SK-N-SH (cell line): ENCODE results near the gene TMEM69.

Source experiments
- EP300 ChIP-seq, 2 experiments: IDR thresholded peaks; 2 replicates each; pipeline versions ENCODE4 v1.4.0 to v1.6.1; 2012; ENCODE audit warnings: borderline replicate concordance in 1 of 2, low read depth in 1 of 2, low read length in 1 of 2
- TAF1 ChIP-seq: IDR thresholded peaks from 2 replicates; pipeline ENCODE4 v1.6.1; 2012; ENCODE audit warnings: low read depth, mild to moderate bottlenecking, low read length, moderate library complexity, borderline replicate concordance
- TF ChIP-seq, protein P1 (sequence below): IDR thresholded peaks from 2 replicates; pipeline ENCODE4 v1.6.1; 2012; ENCODE audit warnings: mild to moderate bottlenecking, low read depth, low read length, moderate library complexity
- TF ChIP-seq, protein P2 (sequence below): fragments of 200-600 bp; sonication (generic); IDR thresholded peaks from 2 replicates; pipeline ENCODE4 v1.6.1; 2017; ENCODE audit warnings: antibody characterized with exemption, mild to moderate bottlenecking, moderate library complexity

DNA sequence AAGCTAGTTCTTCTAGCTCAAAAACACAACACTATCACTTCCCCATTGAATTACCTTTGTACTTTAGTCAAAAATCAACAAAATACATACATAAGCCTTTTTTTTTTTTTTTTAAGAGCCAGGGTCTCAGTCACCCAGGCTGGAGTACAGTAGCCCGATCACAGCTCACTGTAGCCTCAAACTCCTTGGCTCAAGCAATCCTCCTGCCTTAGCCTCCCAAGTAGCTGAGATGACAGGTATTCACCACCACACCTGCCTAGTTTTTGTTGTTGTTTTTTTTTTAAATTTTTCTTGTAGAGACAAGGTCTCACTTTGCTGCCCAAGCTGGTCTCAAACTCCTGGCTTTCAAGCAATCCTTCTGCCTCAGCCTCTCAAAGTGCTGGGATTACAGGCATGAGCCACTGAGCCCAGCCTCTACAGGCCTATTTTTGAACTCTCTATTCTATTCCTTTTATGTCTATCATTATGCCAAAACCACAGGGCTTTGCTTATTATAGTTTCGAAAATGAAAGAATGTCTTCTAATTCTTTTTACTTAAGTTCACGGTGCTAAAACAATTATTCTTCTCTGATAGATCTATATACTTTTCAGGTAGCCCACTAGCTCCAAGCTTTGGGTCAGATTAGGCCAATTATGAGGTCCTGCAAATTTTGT is 31.3 kb upstream of the TMEM69 start:
- no peak for TF ChIP-seq EP300 (IDR thresholded peaks at IDR 0.05; ENCODE audit: borderline replicate concordance in 1 of 2, low read depth in 1 of 2, low read length in 1 of 2)
- TF ChIP-seq, protein P1, sequence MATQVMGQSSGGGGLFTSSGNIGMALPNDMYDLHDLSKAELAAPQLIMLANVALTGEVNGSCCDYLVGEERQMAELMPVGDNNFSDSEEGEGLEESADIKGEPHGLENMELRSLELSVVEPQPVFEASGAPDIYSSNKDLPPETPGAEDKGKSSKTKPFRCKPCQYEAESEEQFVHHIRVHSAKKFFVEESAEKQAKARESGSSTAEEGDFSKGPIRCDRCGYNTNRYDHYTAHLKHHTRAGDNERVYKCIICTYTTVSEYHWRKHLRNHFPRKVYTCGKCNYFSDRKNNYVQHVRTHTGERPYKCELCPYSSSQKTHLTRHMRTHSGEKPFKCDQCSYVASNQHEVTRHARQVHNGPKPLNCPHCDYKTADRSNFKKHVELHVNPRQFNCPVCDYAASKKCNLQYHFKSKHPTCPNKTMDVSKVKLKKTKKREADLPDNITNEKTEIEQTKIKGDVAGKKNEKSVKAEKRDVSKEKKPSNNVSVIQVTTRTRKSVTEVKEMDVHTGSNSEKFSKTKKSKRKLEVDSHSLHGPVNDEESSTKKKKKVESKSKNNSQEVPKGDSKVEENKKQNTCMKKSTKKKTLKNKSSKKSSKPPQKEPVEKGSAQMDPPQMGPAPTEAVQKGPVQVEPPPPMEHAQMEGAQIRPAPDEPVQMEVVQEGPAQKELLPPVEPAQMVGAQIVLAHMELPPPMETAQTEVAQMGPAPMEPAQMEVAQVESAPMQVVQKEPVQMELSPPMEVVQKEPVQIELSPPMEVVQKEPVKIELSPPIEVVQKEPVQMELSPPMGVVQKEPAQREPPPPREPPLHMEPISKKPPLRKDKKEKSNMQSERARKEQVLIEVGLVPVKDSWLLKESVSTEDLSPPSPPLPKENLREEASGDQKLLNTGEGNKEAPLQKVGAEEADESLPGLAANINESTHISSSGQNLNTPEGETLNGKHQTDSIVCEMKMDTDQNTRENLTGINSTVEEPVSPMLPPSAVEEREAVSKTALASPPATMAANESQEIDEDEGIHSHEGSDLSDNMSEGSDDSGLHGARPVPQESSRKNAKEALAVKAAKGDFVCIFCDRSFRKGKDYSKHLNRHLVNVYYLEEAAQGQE, result no peak
- TF ChIP-seq TAF1, result no peak
- TF ChIP-seq, protein P2, sequence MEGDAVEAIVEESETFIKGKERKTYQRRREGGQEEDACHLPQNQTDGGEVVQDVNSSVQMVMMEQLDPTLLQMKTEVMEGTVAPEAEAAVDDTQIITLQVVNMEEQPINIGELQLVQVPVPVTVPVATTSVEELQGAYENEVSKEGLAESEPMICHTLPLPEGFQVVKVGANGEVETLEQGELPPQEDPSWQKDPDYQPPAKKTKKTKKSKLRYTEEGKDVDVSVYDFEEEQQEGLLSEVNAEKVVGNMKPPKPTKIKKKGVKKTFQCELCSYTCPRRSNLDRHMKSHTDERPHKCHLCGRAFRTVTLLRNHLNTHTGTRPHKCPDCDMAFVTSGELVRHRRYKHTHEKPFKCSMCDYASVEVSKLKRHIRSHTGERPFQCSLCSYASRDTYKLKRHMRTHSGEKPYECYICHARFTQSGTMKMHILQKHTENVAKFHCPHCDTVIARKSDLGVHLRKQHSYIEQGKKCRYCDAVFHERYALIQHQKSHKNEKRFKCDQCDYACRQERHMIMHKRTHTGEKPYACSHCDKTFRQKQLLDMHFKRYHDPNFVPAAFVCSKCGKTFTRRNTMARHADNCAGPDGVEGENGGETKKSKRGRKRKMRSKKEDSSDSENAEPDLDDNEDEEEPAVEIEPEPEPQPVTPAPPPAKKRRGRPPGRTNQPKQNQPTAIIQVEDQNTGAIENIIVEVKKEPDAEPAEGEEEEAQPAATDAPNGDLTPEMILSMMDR, result no peak
